MCF 10A (cell line): ENCODE measurements around the gene TOMT. TPM values are rescaled to one million over a fixed set of nuclear protein-coding genes. Genes with fewer than 3 reads are reported as not detected.

ENCODE experiments used
- BruUV-seq: library from RNA; stranded (reverse); fragments of 400-500 nt; replicated peaks from 2 replicates; lab custom pipeline; 2021; lab: Mats Ljungman, UMichigan
- CTCF ChIA-PET: fragments of 300-600 bp; sonication (Branson Sonifier 250); formaldehyde crosslinking; extraction: SDS; loops from one replicate; lab custom pipeline; 2021; ENCODE audit warnings: antibody characterized with exemption, inconsistent platforms; lab: Yijun Ruan, JAX
- POLR2A ChIA-PET: fragments of 300-600, 350-650 bp; sonication (Branson Sonifier 250); formaldehyde crosslinking; extraction: SDS; loops from one replicate; lab custom pipeline; 2020; ENCODE audit warnings: antibody characterized with exemption, inconsistent platforms; lab: Yijun Ruan, JAX
- DNase-seq: peaks from one replicate; pipeline ENCODE4 v3.0.0-alpha.2; 2018; ENCODE audit not compliant: unreplicated experiment
- H3K27ac Mint-ChIP-seq: one replicate; pipeline ENCODE4 v1.8.0; 2022; ENCODE audit warnings: mild to moderate bottlenecking, low read depth, mixed read lengths; ENCODE audit not compliant: unreplicated experiment
- H3K27me3 Mint-ChIP-seq: one replicate; pipeline ENCODE4 v1.8.0; 2022; ENCODE audit warnings: mixed read lengths; ENCODE audit not compliant: insufficient read depth, unreplicated experiment
- H3K36me3 Mint-ChIP-seq: one replicate; pipeline ENCODE4 v1.8.0; 2022; ENCODE audit warnings: mild to moderate bottlenecking, moderate library complexity, mixed read lengths; ENCODE audit not compliant: insufficient read depth, unreplicated experiment
- H3K4me1 Mint-ChIP-seq: one replicate; pipeline ENCODE4 v1.8.0; 2022; ENCODE audit warnings: mixed read lengths; ENCODE audit not compliant: insufficient read depth, unreplicated experiment
- H3K4me3 Mint-ChIP-seq: one replicate; pipeline ENCODE4 v1.8.0; 2022; ENCODE audit warnings: mild to moderate bottlenecking, moderate library complexity, mixed read lengths; ENCODE audit not compliant: unreplicated experiment
- H3K9me3 Mint-ChIP-seq: one replicate; pipeline ENCODE4 v1.8.0; 2022; ENCODE audit warnings: mixed read lengths; ENCODE audit not compliant: unreplicated experiment
- CTCF ChIP-seq: fragments of 200-600 bp; IDR thresholded peaks from one replicate; pipeline ENCODE4 v1.8.0; 2022; ENCODE audit warnings: antibody characterized with exemption, mild to moderate bottlenecking; ENCODE audit not compliant: unreplicated experiment
- intact Hi-C: fragments of 100-400 bp; cut with micrococcal nuclease; formaldehyde crosslinking; loops from 2 replicates; pipeline ENCODE4 v1.14.1; 2022
- total RNA-seq: library from RNA; stranded (reverse); gene quantifications from 2 replicates; pipeline ENCODE4 v1.2.3, GENCODE V29; 2022

TOMT gene
- total RNA-seq, 1 experiment from 2014 or later, result not detected

GRCh38 chr11:72102946-72103753 lies 2.6 kb upstream of the TOMT start, which contains the start of gene LAMTOR1:
Gene LAMTOR1, minus strand, starts transcription at chr11:72103297. Its CDS starts 73 bp downstream, at chr11:72103224.
- peak within 1 kb of the TSS; percentile 100 for H3K27ac Mint-ChIP-seq
- peaks cover 50% of the 10 kb centered on the region for H3K36me3 Mint-ChIP-seq
- H3K9me3 Mint-ChIP-seq, result no peaks in the 10 kb centered on the region
- intact Hi-C loops, result loop anchor here (1.0 to 2.0 kb wide), 2 partner anchors 41 to 122 kb away; partner anchors contain the start of gene INPPL1
- DNase-seq, result peak; percentile 98
- H3K4me1 Mint-ChIP-seq, result peaks cover 43% of the 10 kb centered on the region
- peak; percentile 29 for TF ChIP-seq CTCF
- no peaks in the 10 kb centered on the region for H3K27me3 Mint-ChIP-seq
- POLR2A ChIA-PET, result interaction anchor here (0.6 to 6.7 kb wide), 19 partner anchors 9 to 307 kb away, joined by 3 to 73 read pairs (median 9); partner anchors contain the start of gene ANAPC15
- TSS peak; percentile 57 for BruUV-seq
- peak within 1 kb of the TSS; percentile 100 for H3K4me3 Mint-ChIP-seq
- CTCF ChIA-PET, result interaction anchor here (0.8 to 6.3 kb wide), 8 partner anchors 8 to 343 kb away, joined by 3 to 47 read pairs (median 6); no protein-coding TSS in a partner anchor

- DNase-seq, result no peak
- Mint-ChIP-seq H3K9me3 (no peaks in the 10 kb centered on the region), H3K4me3 (peak overlapping the region; percentile 100), H3K36me3 (peaks cover 44% of the 10 kb centered on the region), H3K27ac (peak overlapping the region; percentile 100), H3K27me3 (no peaks in the 10 kb centered on the region), H3K4me1 (peaks cover 43% of the 10 kb centered on the region)
- CTCF ChIA-PET, result interaction anchor here (6.3 kb wide), 1 partner anchor 79 kb away, joined by 47 read pairs; no protein-coding TSS in a partner anchor
- intact Hi-C loops, result loop anchor here (1.0 to 2.0 kb wide), 2 partner anchors 41 to 121 kb away; partner anchors contain the start of gene INPPL1
- POLR2A ChIA-PET, result interaction anchor here (0.6 to 4.7 kb wide), 8 partner anchors 8 to 307 kb away, joined by 3 to 73 read pairs (median 4); partner anchors contain the start of gene ANAPC15
- TF ChIP-seq CTCF, result no peak
- BruUV-seq, result TSS peak; percentile 91
Measured at GRCh38 chr11:72103754-72104167, 2.0 kb upstream of the TOMT start.

- ChIA-PET POLR2A (interaction anchor here (0.5 to 4.8 kb wide), 28 partner anchors 10 to 308 kb away, joined by 3 to 83 read pairs (median 6); partner anchors contain the start of genes INPPL1 and LAMTOR1), CTCF (interaction anchor here (0.6 to 4.1 kb wide), 12 partner anchors 20 to 276 kb away, joined by 3 to 31 read pairs (median 4); no protein-coding TSS in a partner anchor)
- TF ChIP-seq CTCF, result no peak
- DNase-seq, result no peak
- Mint-ChIP-seq H3K9me3 (no peaks in the 10 kb centered on the region), H3K4me1 (peaks cover 20% of the 10 kb centered on the region), H3K27ac (peak overlapping the region; percentile 100), H3K36me3 (peaks cover 7% of the 10 kb centered on the region), H3K4me3 (peak overlapping the region; percentile 98), H3K27me3 (no peaks in the 10 kb centered on the region)
- intact Hi-C loops, result loop anchor here (1.0 to 2.0 kb wide), 2 partner anchors 30 to 31 kb away; partner anchors contain the start of genes LRRC51 and NUMA1
- BruUV-seq, result TSS peak; percentile 87
Measured at GRCh38 chr11:72111300-72112142, 5.8 kb downstream of the TOMT start.
